OCI-LY1 (cell line): Measurements from ENCODE around the gene ANKH.

ENCODE experiments used
- H2AFZ ChIP-seq: fragments of 200-600 bp; sonication (generic), shearing (Covaris generic); 2 replicates; pipeline ENCODE4 v1.6.0; 2014; ENCODE audit warnings: antibody characterized with exemption, mild to moderate bottlenecking, low read length
- H3F3A ChIP-seq: fragments of 200-600 bp; sonication (generic), shearing (Covaris generic); 2 replicates; pipeline ENCODE4 v1.6.0; 2014; ENCODE audit warnings: mild to moderate bottlenecking, antibody characterized with exemption, low read length, moderate library complexity; ENCODE audit not compliant: insufficient read depth
- H3K27ac ChIP-seq: fragments of 200-600 bp; sonication (generic); 2 replicates; pipeline ENCODE4 v1.5.1; 2014; ENCODE audit warnings: low read length, mixed run types, mild to moderate bottlenecking, low read depth; ENCODE audit not compliant: poor library complexity, severe bottlenecking
- H3K27me3 ChIP-seq: fragments of 200-600 bp; sonication (generic); 2 replicates; pipeline ENCODE4 v1.6.0; 2014; ENCODE audit warnings: antibody characterized with exemption, mild to moderate bottlenecking, low read length, moderate library complexity; ENCODE audit not compliant: insufficient read depth
- H3K36me3 ChIP-seq: fragments of 200-600 bp; sonication (generic); 2 replicates; pipeline ENCODE4 v1.6.1; 2014; ENCODE audit warnings: mild to moderate bottlenecking, antibody characterized with exemption, low read length, moderate library complexity, mixed read lengths; ENCODE audit not compliant: insufficient read depth
- H3K4me1 ChIP-seq: fragments of 200-600 bp; sonication (generic); 2 replicates; pipeline ENCODE4 v1.5.1; 2014; ENCODE audit warnings: mild to moderate bottlenecking, low read length, moderate library complexity; ENCODE audit not compliant: insufficient read depth, severe bottlenecking
- H3K4me2 ChIP-seq: fragments of 200-600 bp; sonication (generic), shearing (Covaris generic); 2 replicates; pipeline ENCODE4 v1.6.1; 2014; ENCODE audit warnings: low read length
- H3K4me3 ChIP-seq: fragments of 200-600 bp; sonication (generic); 2 replicates; pipeline ENCODE4 v1.5.1; 2014; ENCODE audit warnings: low read length, low read depth, mild to moderate bottlenecking, mixed read lengths; ENCODE audit not compliant: poor library complexity, severe bottlenecking
- H3K79me2 ChIP-seq: fragments of 200-600 bp; shearing (Covaris generic); 2 replicates; pipeline ENCODE4 v1.6.1; 2016; ENCODE audit warnings: mixed run types, low read length, mixed read lengths; ENCODE audit not compliant: insufficient read depth
- H3K9ac ChIP-seq: fragments of 200-600 bp; sonication (generic), shearing (Covaris generic); 2 replicates; pipeline ENCODE4 v1.6.1; 2014; ENCODE audit warnings: mild to moderate bottlenecking, low read length, mixed read lengths
- H3K9me2 ChIP-seq: fragments of 200-600 bp; sonication (generic), shearing (Covaris generic); 2 replicates; pipeline ENCODE4 v1.6.1; 2014; ENCODE audit warnings: low read depth, mild to moderate bottlenecking, low read length, mixed read lengths
- H3K9me3 ChIP-seq: fragments of 200-600 bp; shearing (Covaris generic); 2 replicates; pipeline ENCODE4 v1.6.1; 2014; ENCODE audit warnings: low read length, mixed read lengths
- H4K20me1 ChIP-seq: fragments of 200-600 bp; sonication (generic), shearing (Covaris generic); 2 replicates; pipeline ENCODE4 v1.6.0; 2016; ENCODE audit warnings: mild to moderate bottlenecking, low read length; ENCODE audit not compliant: insufficient read depth
- EZH2 ChIP-seq: fragments of 200-600 bp; sonication (generic), shearing (Covaris generic); IDR thresholded peaks from 2 replicates; pipeline ENCODE4 v1.8.0; 2017; ENCODE audit warnings: borderline replicate concordance, mixed run types, mild to moderate bottlenecking, antibody characterized with exemption, low read length, moderate library complexity, mixed read lengths
- TF ChIP-seq, protein P1 (sequence below): fragments of 200-600 bp; sonication (generic), shearing (Covaris generic); IDR thresholded peaks from 2 replicates; pipeline ENCODE4 v1.5.1; 2017; ENCODE audit warnings: mild to moderate bottlenecking, antibody characterized with exemption, low read length, moderate library complexity, mixed read lengths

The ANKH gene

DNA sequence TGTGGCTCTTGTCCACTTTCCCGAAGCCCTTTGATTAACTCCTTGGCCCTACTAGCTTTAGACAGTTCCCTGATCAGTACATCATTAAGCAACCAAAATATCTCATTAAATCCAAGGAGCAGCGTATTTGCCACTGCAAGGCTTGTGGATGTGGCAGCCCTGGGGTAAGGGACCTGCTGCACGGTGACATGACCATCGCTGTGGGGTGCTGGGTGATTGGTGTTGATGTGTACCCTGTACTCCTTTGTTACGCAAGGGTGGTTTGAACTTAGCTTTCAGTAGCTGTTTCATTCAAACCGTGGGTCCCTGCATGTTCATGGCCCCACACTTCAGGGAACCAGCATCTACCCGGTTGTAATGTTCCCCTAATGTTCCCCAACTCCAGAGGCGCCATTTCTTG is 166.0 kb downstream of the ANKH start:
- Histone ChIP-seq H3F3A (no peaks in the 10 kb centered on the region), H3K4me3 (no peak overlapping the region), H3K27ac (no peak overlapping the region), H3K36me3 (peaks cover 62% of the 10 kb centered on the region), H3K9me2 (no peaks in the 10 kb centered on the region), H3K4me1 (peaks cover 19% of the 10 kb centered on the region), H3K4me2 (no peak overlapping the region), H2AFZ (no peak overlapping the region), H4K20me1 (no peaks in the 10 kb centered on the region), H3K79me2 (no peaks in the 10 kb centered on the region), H3K9ac (no peak overlapping the region), H3K9me3 (no peaks in the 10 kb centered on the region), H3K27me3 (no peaks in the 10 kb centered on the region)
- TF ChIP-seq, protein P1, sequence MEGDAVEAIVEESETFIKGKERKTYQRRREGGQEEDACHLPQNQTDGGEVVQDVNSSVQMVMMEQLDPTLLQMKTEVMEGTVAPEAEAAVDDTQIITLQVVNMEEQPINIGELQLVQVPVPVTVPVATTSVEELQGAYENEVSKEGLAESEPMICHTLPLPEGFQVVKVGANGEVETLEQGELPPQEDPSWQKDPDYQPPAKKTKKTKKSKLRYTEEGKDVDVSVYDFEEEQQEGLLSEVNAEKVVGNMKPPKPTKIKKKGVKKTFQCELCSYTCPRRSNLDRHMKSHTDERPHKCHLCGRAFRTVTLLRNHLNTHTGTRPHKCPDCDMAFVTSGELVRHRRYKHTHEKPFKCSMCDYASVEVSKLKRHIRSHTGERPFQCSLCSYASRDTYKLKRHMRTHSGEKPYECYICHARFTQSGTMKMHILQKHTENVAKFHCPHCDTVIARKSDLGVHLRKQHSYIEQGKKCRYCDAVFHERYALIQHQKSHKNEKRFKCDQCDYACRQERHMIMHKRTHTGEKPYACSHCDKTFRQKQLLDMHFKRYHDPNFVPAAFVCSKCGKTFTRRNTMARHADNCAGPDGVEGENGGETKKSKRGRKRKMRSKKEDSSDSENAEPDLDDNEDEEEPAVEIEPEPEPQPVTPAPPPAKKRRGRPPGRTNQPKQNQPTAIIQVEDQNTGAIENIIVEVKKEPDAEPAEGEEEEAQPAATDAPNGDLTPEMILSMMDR: no peak
- TF ChIP-seq EZH2: no peak

DNA sequence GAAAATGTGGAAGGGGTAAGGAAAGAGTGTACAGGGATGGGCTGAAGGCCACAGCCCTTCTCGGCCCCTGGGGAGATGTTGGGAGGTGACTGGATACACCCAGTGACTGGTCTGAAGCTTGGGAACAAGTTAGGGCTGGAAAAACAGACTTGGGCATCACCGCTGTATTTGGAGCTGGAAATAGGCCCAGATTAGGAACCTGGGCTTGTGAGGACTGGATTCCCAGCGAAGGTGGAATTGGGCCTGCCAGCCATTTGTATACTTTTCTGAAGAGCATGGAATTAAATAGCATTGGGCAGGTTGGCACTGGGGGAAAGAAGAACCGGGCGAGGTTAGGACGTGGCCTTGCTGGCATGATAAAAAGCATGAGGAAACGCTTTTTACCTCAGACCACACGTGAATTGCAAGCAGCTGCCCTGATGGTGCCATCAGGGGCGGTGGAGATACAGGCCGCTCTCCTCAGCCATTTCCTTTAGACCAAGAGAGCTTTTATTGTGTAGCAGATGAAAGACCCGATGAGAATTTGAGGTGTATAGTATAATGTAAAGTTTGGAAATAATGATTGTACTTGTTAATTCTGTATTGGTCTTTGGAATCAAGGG is 169.2 kb downstream of the ANKH start:
- Histone ChIP-seq H3K9me2 (no peaks in the 10 kb centered on the region), H3K4me1 (peaks cover 17% of the 10 kb centered on the region), H4K20me1 (no peaks in the 10 kb centered on the region), H3K9me3 (no peaks in the 10 kb centered on the region), H2AFZ (no peak overlapping the region), H3F3A (no peaks in the 10 kb centered on the region), H3K27me3 (no peaks in the 10 kb centered on the region), H3K79me2 (no peaks in the 10 kb centered on the region), H3K9ac (no peak overlapping the region), H3K4me3 (no peak overlapping the region), H3K4me2 (no peak overlapping the region), H3K27ac (no peak overlapping the region), H3K36me3 (peaks cover 52% of the 10 kb centered on the region; the same call in 1 of the 2 replicates)
- no peak for TF ChIP-seq EZH2
- TF ChIP-seq, protein P1: no peak

DNA sequence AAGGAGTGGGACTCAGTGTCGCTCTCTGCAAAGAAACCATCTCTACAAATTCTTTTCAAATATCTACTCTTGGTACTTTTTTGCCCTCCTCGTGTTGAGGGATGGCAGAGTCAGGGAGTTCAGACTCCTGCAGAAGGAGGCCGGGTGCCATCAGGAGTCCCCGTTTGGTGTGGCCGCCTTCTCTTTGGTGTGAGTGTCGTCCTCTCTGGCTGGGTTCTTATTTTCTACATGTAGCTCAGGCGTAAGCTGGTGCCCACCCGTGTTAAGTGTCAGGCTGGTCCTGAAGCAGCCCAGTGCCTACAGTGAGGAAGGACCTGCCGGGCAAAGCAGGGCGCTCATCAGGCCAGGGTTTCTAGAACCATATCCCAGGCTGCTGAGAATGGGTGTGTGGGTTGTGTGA is 170.0 kb downstream of the ANKH start:
- Histone ChIP-seq H3K27me3 (no peaks in the 10 kb centered on the region), H3K4me3 (no peak overlapping the region), H4K20me1 (no peaks in the 10 kb centered on the region), H3K9me3 (no peaks in the 10 kb centered on the region), H3K9ac (no peak overlapping the region), H3K4me1 (peaks cover 10% of the 10 kb centered on the region), H3K27ac (no peak overlapping the region), H2AFZ (no peak overlapping the region), H3K9me2 (no peaks in the 10 kb centered on the region), H3K79me2 (no peaks in the 10 kb centered on the region), H3F3A (no peaks in the 10 kb centered on the region), H3K36me3 (peaks cover 52% of the 10 kb centered on the region), H3K4me2 (no peak overlapping the region)
- TF ChIP-seq, protein P1: no peak
- TF ChIP-seq EZH2: no peak
